Activated effector memory CD4-positive, alpha-beta T cell treated with Interleukin-2 at 50 U/mL for 16 hours (primary cell): ENCODE data around the gene PAPPA2.

Experiments
- DNase-seq: peaks from one replicate; pipeline ENCODE4 v3.0.0-alpha.2; 2020

Gene PAPPA2

GRCh38 chr1:176504848-176505553 lies 42.0 kb downstream of the PAPPA2 start:
- no peak for DNase-seq

GRCh38 chr1:176512966-176513365 lies 50.0 kb downstream of the PAPPA2 start:
- no peak for DNase-seq

- no peak for DNase-seq
Observed at GRCh38 chr1:176515310-176515709, 52.3 kb downstream of the PAPPA2 start.

- DNase-seq, result no peak
Observed at GRCh38 chr1:176517484-176517883, 54.5 kb downstream of the PAPPA2 start.

- DNase-seq, result no peak
Observed at GRCh38 chr1:176521211-176521610, 58.2 kb downstream of the PAPPA2 start.

GRCh38 chr1:176522310-176522845 lies 59.4 kb downstream of the PAPPA2 start:
- no peak for DNase-seq

GRCh38 chr1:176529395-176530090 lies 66.6 kb downstream of the PAPPA2 start:
- no peak for DNase-seq

GRCh38 chr1:176531036-176531435 lies 68.1 kb downstream of the PAPPA2 start:
- no peak for DNase-seq

GRCh38 chr1:176531921-176532897 lies 69.2 kb downstream of the PAPPA2 start:
- no peak for DNase-seq

GRCh38 chr1:176533020-176533419 lies 70.0 kb downstream of the PAPPA2 start:
- no peak for DNase-seq

- DNase-seq, result no peak
Observed at GRCh38 chr1:176536588-176536987, 73.6 kb downstream of the PAPPA2 start.

GRCh38 chr1:176539018-176539417 lies 76.0 kb downstream of the PAPPA2 start:
- no peak for DNase-seq

- no peak for DNase-seq
Observed at GRCh38 chr1:176540428-176540827, 77.5 kb downstream of the PAPPA2 start.

GRCh38 chr1:176541663-176542062 lies 78.7 kb downstream of the PAPPA2 start:
- DNase-seq, result no peak

GRCh38 chr1:176542352-176542751 lies 79.4 kb downstream of the PAPPA2 start:
- DNase-seq, result no peak

- no peak for DNase-seq
Observed at GRCh38 chr1:176543360-176544129, 80.6 kb downstream of the PAPPA2 start.

- DNase-seq, result no peak
Observed at GRCh38 chr1:176545034-176545639, 82.2 kb downstream of the PAPPA2 start.

- no peak for DNase-seq
Observed at GRCh38 chr1:176546825-176547224, 83.8 kb downstream of the PAPPA2 start.

GRCh38 chr1:176551146-176551545 lies 88.2 kb downstream of the PAPPA2 start:
- DNase-seq, result no peak

GRCh38 chr1:176552217-176552991 lies 89.4 kb downstream of the PAPPA2 start:
- DNase-seq, result no peak

- DNase-seq, result no peak
Observed at GRCh38 chr1:176552999-176553398, 90.0 kb downstream of the PAPPA2 start.
